Measurements from ENCODE around the gene NOP53.
A peak's percentile ranks its signal among the peaks of the same experiment; 100 is the strongest.

DNA sequence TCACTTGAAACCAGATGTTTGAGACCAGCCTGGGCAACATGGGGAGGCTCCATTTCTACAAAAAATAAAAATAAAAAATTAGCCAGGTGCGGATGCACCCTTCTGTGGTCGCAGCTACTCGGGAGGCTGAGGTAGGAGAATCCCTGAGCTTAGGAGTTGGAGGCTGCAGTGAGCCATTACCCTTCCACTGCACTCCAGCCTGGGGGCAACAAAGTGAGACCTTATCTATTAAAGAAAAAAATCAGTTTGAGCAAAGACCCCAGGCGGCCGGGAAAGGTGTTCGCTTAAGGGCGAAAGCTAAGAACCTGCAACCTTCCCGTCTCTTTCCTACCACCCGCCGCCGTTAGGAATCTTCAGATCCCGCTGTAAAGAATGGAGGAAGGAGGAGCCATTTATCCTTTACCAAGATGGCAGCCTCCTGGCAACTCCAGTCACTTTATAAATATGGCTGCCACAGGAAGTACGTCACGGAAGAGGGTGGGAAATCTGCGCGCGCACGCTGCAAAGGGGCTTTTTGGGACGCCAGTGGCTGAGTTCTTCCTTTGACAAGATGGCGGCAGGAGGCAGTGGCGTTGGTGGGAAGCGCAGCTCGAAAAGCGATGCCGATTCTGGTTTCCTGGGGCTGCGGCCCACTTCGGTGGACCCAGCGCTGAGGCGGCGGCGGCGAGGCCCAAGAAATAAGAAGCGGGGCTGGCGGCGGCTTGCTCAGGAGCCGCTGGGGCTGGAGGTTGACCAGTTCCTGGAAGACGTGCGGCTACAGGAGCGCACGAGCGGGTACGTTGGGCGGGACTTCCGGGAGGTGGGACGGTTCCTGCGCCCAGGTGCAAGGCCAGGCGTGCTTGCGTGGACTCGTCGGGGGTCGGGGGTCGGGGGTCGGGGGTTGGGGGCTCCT is at the start of gene NOP53:
- TF ChIP-seq, protein P1, sequence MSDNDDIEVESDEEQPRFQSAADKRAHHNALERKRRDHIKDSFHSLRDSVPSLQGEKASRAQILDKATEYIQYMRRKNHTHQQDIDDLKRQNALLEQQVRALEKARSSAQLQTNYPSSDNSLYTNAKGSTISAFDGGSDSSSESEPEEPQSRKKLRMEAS (IDR thresholded peaks at IDR 0.05; ENCODE audit: insufficient read depth, insufficient read length), result no peak
- TF ChIP-seq, protein P2, sequence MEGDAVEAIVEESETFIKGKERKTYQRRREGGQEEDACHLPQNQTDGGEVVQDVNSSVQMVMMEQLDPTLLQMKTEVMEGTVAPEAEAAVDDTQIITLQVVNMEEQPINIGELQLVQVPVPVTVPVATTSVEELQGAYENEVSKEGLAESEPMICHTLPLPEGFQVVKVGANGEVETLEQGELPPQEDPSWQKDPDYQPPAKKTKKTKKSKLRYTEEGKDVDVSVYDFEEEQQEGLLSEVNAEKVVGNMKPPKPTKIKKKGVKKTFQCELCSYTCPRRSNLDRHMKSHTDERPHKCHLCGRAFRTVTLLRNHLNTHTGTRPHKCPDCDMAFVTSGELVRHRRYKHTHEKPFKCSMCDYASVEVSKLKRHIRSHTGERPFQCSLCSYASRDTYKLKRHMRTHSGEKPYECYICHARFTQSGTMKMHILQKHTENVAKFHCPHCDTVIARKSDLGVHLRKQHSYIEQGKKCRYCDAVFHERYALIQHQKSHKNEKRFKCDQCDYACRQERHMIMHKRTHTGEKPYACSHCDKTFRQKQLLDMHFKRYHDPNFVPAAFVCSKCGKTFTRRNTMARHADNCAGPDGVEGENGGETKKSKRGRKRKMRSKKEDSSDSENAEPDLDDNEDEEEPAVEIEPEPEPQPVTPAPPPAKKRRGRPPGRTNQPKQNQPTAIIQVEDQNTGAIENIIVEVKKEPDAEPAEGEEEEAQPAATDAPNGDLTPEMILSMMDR (IDR thresholded peaks at IDR 0.05; ENCODE audit: extremely low read depth in 1 of 2, insufficient read depth in 1 of 2, low read depth in 1 of 2, low read length in 2 of 2), result no peak
- TF ChIP-seq POLR2AphosphoS5 (IDR thresholded peaks at IDR 0.05; ENCODE audit: insufficient read depth, low read depth, low read length), result peak; percentile 95
- TF ChIP-seq EZH2 (IDR thresholded peaks at IDR 0.05; ENCODE audit: borderline replicate concordance, low read depth, low read length, severe bottlenecking), result no peak
- TF ChIP-seq POLR2A (IDR thresholded peaks at IDR 0.05; ENCODE audit: low read depth, low read length), result peak; percentile 85

Measured in endothelial cell of umbilical vein (primary cell).